Glutamatergic neuron (in vitro differentiated cells): ENCODE measurements around the gene EFCAB9. TPM values are rescaled to one million over a fixed set of nuclear protein-coding genes. Genes with fewer than 3 reads are reported as not detected.

Experiments
- DNase-seq: peaks from one replicate; pipeline ENCODE4 v3.0.0; 2022
- H3K27ac Mint-ChIP-seq: one replicate; pipeline ENCODE4 v1.8.0; 2020; ENCODE audit warnings: mild to moderate bottlenecking, mixed read lengths, inconsistent platforms; ENCODE audit not compliant: unreplicated experiment
- H3K27me3 Mint-ChIP-seq: one replicate; pipeline ENCODE4 v1.8.0; 2020; ENCODE audit warnings: mild to moderate bottlenecking, moderate library complexity, mixed read lengths, inconsistent platforms; ENCODE audit not compliant: unreplicated experiment
- H3K36me3 Mint-ChIP-seq: one replicate; pipeline ENCODE4 v1.8.0; 2020; ENCODE audit warnings: mild to moderate bottlenecking, mixed read lengths, inconsistent platforms; ENCODE audit not compliant: unreplicated experiment
- H3K4me1 Mint-ChIP-seq: one replicate; pipeline ENCODE4 v1.8.0; 2020; ENCODE audit warnings: mild to moderate bottlenecking, low read depth, mixed read lengths, inconsistent platforms; ENCODE audit not compliant: unreplicated experiment
- H3K4me3 Mint-ChIP-seq: one replicate; pipeline ENCODE4 v1.8.0; 2020; ENCODE audit warnings: mild to moderate bottlenecking, mixed read lengths, inconsistent platforms; ENCODE audit not compliant: unreplicated experiment
- H3K9me3 Mint-ChIP-seq: one replicate; pipeline ENCODE4 v1.8.0; 2020; ENCODE audit warnings: mild to moderate bottlenecking, moderate library complexity, mixed read lengths, inconsistent platforms; ENCODE audit not compliant: unreplicated experiment
- total RNA-seq: library from RNA; stranded (reverse); fragmentation: NEBNext Ultra II Directional; extraction: Animal tissue kit (Norgen Biotek cat#: 25700); gene quantifications from one replicate; pipeline ENCODE4 v1.2.1, GENCODE V29; 2021; ENCODE audit not compliant: unreplicated experiment
- TF ChIP-seq, protein P1 (sequence below): fragments of 200-600 bp; sonication (generic); IDR thresholded peaks from one replicate; pipeline ENCODE4 v1.5.0; 2021; ENCODE audit not compliant: partially characterized antibody, unreplicated experiment

The EFCAB9 gene
- total RNA-seq, 1 donor from 2014 or later = not detected

- no peak overlapping the region for H3K4me3 Mint-ChIP-seq
- peaks cover 16% of the 10 kb centered on the region for H3K4me1 Mint-ChIP-seq
- no peaks in the 10 kb centered on the region for H3K9me3 Mint-ChIP-seq
- H3K36me3 Mint-ChIP-seq = peaks cover 6% of the 10 kb centered on the region
- TF ChIP-seq, protein P1, sequence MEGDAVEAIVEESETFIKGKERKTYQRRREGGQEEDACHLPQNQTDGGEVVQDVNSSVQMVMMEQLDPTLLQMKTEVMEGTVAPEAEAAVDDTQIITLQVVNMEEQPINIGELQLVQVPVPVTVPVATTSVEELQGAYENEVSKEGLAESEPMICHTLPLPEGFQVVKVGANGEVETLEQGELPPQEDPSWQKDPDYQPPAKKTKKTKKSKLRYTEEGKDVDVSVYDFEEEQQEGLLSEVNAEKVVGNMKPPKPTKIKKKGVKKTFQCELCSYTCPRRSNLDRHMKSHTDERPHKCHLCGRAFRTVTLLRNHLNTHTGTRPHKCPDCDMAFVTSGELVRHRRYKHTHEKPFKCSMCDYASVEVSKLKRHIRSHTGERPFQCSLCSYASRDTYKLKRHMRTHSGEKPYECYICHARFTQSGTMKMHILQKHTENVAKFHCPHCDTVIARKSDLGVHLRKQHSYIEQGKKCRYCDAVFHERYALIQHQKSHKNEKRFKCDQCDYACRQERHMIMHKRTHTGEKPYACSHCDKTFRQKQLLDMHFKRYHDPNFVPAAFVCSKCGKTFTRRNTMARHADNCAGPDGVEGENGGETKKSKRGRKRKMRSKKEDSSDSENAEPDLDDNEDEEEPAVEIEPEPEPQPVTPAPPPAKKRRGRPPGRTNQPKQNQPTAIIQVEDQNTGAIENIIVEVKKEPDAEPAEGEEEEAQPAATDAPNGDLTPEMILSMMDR = no peak
- no peak overlapping the region for H3K27ac Mint-ChIP-seq
- peaks cover 3% of the 10 kb centered on the region for H3K27me3 Mint-ChIP-seq
- no peak for DNase-seq
These were observed 35.0 kb upstream of the EFCAB9 start for GRCh38 chr5:172159016-172159415.

GRCh38 chr5:172160506-172160905 lies 33.5 kb upstream of the EFCAB9 start:
- TF ChIP-seq, protein P1 = no peak
- H3K27me3 Mint-ChIP-seq = peaks cover 3% of the 10 kb centered on the region
- DNase-seq = no peak
- no peaks in the 10 kb centered on the region for H3K9me3 Mint-ChIP-seq
- H3K36me3 Mint-ChIP-seq = peaks cover 6% of the 10 kb centered on the region
- H3K27ac Mint-ChIP-seq = peak overlapping the region; percentile 26
- H3K4me3 Mint-ChIP-seq = no peak overlapping the region
- peaks cover 18% of the 10 kb centered on the region for H3K4me1 Mint-ChIP-seq

DNA sequence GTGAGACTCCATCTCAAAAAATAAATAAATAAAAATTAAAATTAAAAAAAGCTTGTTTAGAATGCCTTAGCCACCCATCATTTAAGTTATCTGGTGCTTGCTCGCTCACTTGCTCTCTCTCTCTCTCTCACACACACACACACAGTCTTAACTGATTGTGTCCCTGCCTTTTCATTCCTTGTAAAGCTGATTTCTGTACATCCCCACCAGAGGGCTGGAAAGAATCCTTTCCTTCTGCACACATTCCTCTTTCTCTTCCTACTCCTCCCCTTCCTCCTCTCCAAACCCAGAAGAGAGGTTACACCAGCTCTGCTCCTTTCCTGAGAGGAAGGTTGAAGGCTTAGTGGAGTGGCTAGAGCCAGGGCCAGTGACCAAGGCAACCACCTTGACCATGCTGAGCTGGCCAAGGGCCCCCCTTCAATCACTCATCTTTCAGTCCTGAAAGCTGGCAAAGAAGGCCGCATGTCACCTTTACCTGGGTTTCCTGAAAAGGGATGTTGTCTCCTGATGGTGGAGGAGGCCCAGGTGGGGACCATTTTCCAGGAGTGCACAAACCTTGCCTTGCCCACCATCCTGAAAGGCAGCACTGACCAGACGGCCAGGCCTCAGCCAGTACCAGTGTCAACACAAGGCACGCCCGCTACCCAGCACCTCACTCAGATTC lies 31.5 kb upstream of the EFCAB9 start:
- DNase-seq = no peak
- peaks cover 1% of the 10 kb centered on the region for H3K9me3 Mint-ChIP-seq
- TF ChIP-seq, protein P1 = no peak
- H3K27ac Mint-ChIP-seq = no peak overlapping the region
- H3K4me1 Mint-ChIP-seq = peaks cover 19% of the 10 kb centered on the region
- H3K27me3 Mint-ChIP-seq = peaks cover 3% of the 10 kb centered on the region
- no peak overlapping the region for H3K4me3 Mint-ChIP-seq
- H3K36me3 Mint-ChIP-seq = no peaks in the 10 kb centered on the region

DNA sequence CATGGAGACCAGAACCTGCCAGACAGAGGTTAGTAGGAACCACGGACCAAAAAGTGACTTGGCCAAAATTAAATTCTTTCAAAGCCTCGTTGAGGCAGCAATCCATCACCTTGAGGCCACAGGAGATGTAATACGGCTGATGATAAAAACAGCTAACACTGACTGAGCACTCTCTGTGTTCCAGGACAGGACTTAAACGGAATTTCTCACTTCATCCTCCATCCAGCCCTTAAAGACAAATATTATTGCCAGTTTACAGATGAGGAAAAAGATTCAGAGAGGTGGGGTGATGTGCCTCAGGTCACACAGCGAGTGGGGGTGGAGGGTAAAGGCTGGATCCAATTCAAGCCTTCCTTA lies 31.0 kb upstream of the EFCAB9 start:
- H3K27ac Mint-ChIP-seq = peak overlapping the region; percentile 22

DNA sequence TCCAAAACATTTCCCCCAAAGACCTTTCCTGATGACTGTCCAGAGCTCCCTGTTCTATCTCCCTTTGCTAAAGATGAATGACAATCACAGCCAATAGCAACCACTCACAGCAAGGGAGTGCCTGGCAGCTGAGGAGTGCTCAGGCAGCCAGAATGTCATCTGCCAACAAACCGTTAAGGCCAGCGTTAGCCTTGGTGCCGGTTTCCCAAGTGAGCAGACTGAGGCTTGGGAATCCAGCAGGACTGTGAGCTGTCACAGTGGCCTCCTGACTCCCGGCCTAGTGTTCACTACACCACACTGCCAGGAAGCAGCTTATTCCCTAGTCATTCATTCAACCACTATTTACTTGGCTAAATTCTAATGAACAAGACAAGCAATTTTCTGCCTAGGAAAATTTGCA lies 30.6 kb upstream of the EFCAB9 start:
- no peaks in the 10 kb centered on the region for H3K36me3 Mint-ChIP-seq
- H3K4me3 Mint-ChIP-seq = no peak overlapping the region
- TF ChIP-seq, protein P1 = no peak
- H3K27me3 Mint-ChIP-seq = peaks cover 3% of the 10 kb centered on the region
- H3K27ac Mint-ChIP-seq = peak overlapping the region; percentile 22
- H3K4me1 Mint-ChIP-seq = peaks cover 28% of the 10 kb centered on the region
- DNase-seq = no peak
- peaks cover 1% of the 10 kb centered on the region for H3K9me3 Mint-ChIP-seq

More for the DNA sequence above, 31.0 kb upstream of the EFCAB9 start:
- TF ChIP-seq, protein P1 = no peak
- H3K4me1 Mint-ChIP-seq = peaks cover 24% of the 10 kb centered on the region
- peaks cover 1% of the 10 kb centered on the region for H3K9me3 Mint-ChIP-seq
- no peaks in the 10 kb centered on the region for H3K36me3 Mint-ChIP-seq
- no peak overlapping the region for H3K4me3 Mint-ChIP-seq
- DNase-seq = no peak
- peaks cover 3% of the 10 kb centered on the region for H3K27me3 Mint-ChIP-seq
